ENCODE measurements around the gene SCN5A.

GRCh38 chr3:38575279-38575843, 74.1 kb downstream of the SCN5A start:
- TF ChIP-seq ZNF704 (CRISPR knock-in tag; IDR thresholded peaks at IDR 0.05; ENCODE audit: borderline replicate concordance) = no peak
- no peak for TF ChIP-seq JUNB (CRISPR knock-in tag; IDR thresholded peaks at IDR 0.05; ENCODE audit: borderline replicate concordance)
- no peak for TF ChIP-seq SMAD3 (CRISPR knock-in tag; IDR thresholded peaks at IDR 0.05)
- TF ChIP-seq CTCF (CRISPR knock-in tag; IDR thresholded peaks at IDR 0.05) = no peak
- no peak for TF ChIP-seq ZNF776 (CRISPR knock-in tag; IDR thresholded peaks at IDR 0.05)
- TF ChIP-seq ZEB1 (IDR thresholded peaks at IDR 0.05; ENCODE audit: insufficient replicate concordance, low read depth) = no peak
- no peak for TF ChIP-seq HOXA5 (CRISPR knock-in tag; IDR thresholded peaks at IDR 0.05)
- no peak for TF ChIP-seq ZNF639 (CRISPR knock-in tag; conservative IDR thresholded peaks at IDR 0.05)
- no peak for TF ChIP-seq ZNF576 (CRISPR knock-in tag; IDR thresholded peaks at IDR 0.05)
- TF ChIP-seq MIER2 (CRISPR knock-in tag; IDR thresholded peaks at IDR 0.05) = no peak
- no peak for TF ChIP-seq ZNF629 (CRISPR knock-in tag; conservative IDR thresholded peaks at IDR 0.05)
